B cell (primary cell): ENCODE data around the gene RPTOR. TPM values are rescaled to one million over a fixed set of nuclear protein-coding genes. Genes with fewer than 3 reads are reported as not detected.

ENCODE experiments used
- ATAC-seq: fragments of 200-7000 bp; cut with Tn5 transposase; one replicate; pipeline ENCODE4 v1.10.0; 2021; ENCODE audit warnings: low read depth, mild to moderate bottlenecking, moderate number of reproducible peaks, moderate library complexity
- CTCF ChIA-PET: fragments of 350-600 bp; sonication (Branson Sonifier 250); formaldehyde crosslinking; loops from one replicate; lab custom pipeline; 2021; ENCODE audit warnings: antibody characterized with exemption, inconsistent platforms; lab: Charles Lee
- POLR2A ChIA-PET: fragments of 350-600 bp; sonication (Branson Sonifier 250); formaldehyde crosslinking; loops from one replicate; lab custom pipeline; 2021; ENCODE audit warnings: antibody characterized with exemption; lab: Charles Lee
- DNase-seq: peaks from one replicate; pipeline ENCODE4 v3.0.0; 2013
- H2AFZ ChIP-seq: 2 replicates; pipeline ENCODE4 v1.6.1; 2012; ENCODE audit warnings: mild to moderate bottlenecking, low read depth, low read length; ENCODE audit not compliant: insufficient read depth, poor library complexity, severe bottlenecking
- H3K27ac ChIP-seq, 2 donors: 1 replicate in 1 of 2; 2 replicates in 1 of 2; pipeline ENCODE4 v1.5.1; 2012 to 2013; ENCODE audit warnings: low read length in 2 of 2, mild to moderate bottlenecking in 2 of 2, moderate library complexity in 1 of 2
- H3K27me3 ChIP-seq, 4 experiments: fragments of 200-600 bp in 1 of 4; sonication (generic) in 1 of 4; replicated peaks in 1 of 4; 1 replicate in 2 of 4; 2 replicates in 2 of 4; pipeline versions ENCODE4 v1.6.1 to v1.7.0; 2013 to 2016; ENCODE audit warnings: low read length in 3 of 4, mild to moderate bottlenecking in 2 of 4, mixed read lengths in 1 of 4, moderate library complexity in 1 of 4; ENCODE audit not compliant: insufficient read depth in 4 of 4, control insufficient read depth in 3 of 4; ENCODE audit errors: control extremely low read depth in 1 of 4
- H3K36me3 ChIP-seq, 2 experiments: replicated peaks in 1 of 2; 1 replicate in 1 of 2; 2 replicates in 1 of 2; pipeline versions ENCODE4 v1.6.1 to v1.7.1; 2013; ENCODE audit warnings: low read length in 1 of 2; ENCODE audit not compliant: insufficient read depth in 2 of 2, control insufficient read depth in 1 of 2; ENCODE audit errors: control extremely low read depth in 1 of 2, extremely low read depth in 1 of 2
- H3K4me1 ChIP-seq, 2 donors: fragments of 200-600 bp in 1 of 2; sonication (generic) in 1 of 2; 1 replicate in 1 of 2; 2 replicates in 1 of 2; pipeline versions ENCODE4 v1.5.1 to v1.6.1; 2013 to 2017; ENCODE audit warnings: low read length in 2 of 2; ENCODE audit not compliant: control insufficient read depth in 2 of 2, insufficient read depth in 2 of 2
- H3K4me2 ChIP-seq: replicated peaks from 2 replicates; pipeline ENCODE3; 2012; ENCODE audit warnings: mild to moderate bottlenecking, low read depth, low read length; ENCODE audit not compliant: poor library complexity, severe bottlenecking
- H3K4me3 ChIP-seq, 5 experiments: fragments of 200-600 bp in 1 of 5; sonication (generic) in 1 of 5; 1 replicate in 3 of 5; 2 replicates in 2 of 5; pipeline versions ENCODE4 v1.5.1 to v1.7.0; 2011 to 2016; ENCODE audit warnings: low read length in 4 of 5, mild to moderate bottlenecking in 4 of 5, low read depth in 2 of 5, control low read depth in 1 of 5, moderate library complexity in 1 of 5; ENCODE audit not compliant: insufficient read depth in 1 of 5; ENCODE audit errors: control extremely low read depth in 1 of 5, extremely low read depth in 1 of 5
- H3K79me2 ChIP-seq: fragments of 200-600 bp; sonication (generic); one replicate; pipeline ENCODE4 v1.6.0; 2016; ENCODE audit warnings: low read length; ENCODE audit not compliant: control insufficient read depth, insufficient read depth
- H3K9ac ChIP-seq: fragments of 200-600 bp; sonication (generic); 2 replicates; pipeline ENCODE4 v1.6.1; 2017; ENCODE audit warnings: mild to moderate bottlenecking, low read length, moderate library complexity
- H3K9me3 ChIP-seq, 3 donors: one replicate each; pipeline versions ENCODE4 v1.6.1 to v1.7.1; 2013; ENCODE audit warnings: low read length in 2 of 3; ENCODE audit not compliant: control insufficient read depth in 2 of 3, insufficient read depth in 1 of 3; ENCODE audit errors: control extremely low read depth in 1 of 3
- H4K20me1 ChIP-seq: 2 replicates; pipeline ENCODE4 v1.6.0; 2012; ENCODE audit warnings: mild to moderate bottlenecking, low read length; ENCODE audit not compliant: insufficient read depth, control insufficient read depth, poor library complexity, severe bottlenecking
- H3K27ac Mint-ChIP-seq: one replicate; pipeline ENCODE4 v1.8.0; 2021; ENCODE audit warnings: mixed read lengths
- H3K27me3 Mint-ChIP-seq: one replicate; pipeline ENCODE4 v1.8.0; 2021; ENCODE audit warnings: mixed read lengths
- H3K4me1 Mint-ChIP-seq: one replicate; pipeline ENCODE4 v1.8.0; 2021; ENCODE audit warnings: mixed read lengths
- H3K4me3 Mint-ChIP-seq: one replicate; pipeline ENCODE4 v1.8.0; 2021; ENCODE audit warnings: mixed read lengths
- H3K9me3 Mint-ChIP-seq: one replicate; pipeline ENCODE4 v1.8.0; 2022; ENCODE audit warnings: mixed read lengths; ENCODE audit not compliant: insufficient read depth
- CTCF ChIP-seq: fragments of 200-600 bp; IDR thresholded peaks from one replicate; pipeline ENCODE4 v1.8.0; 2022; ENCODE audit warnings: antibody characterized with exemption, mild to moderate bottlenecking
- EZH2 ChIP-seq: IDR thresholded peaks from 2 replicates; pipeline ENCODE4 v1.6.1; 2012; ENCODE audit warnings: borderline replicate concordance, low read depth, mild to moderate bottlenecking, moderate library complexity, low read length; ENCODE audit not compliant: insufficient read depth, poor library complexity, severe bottlenecking
- WGBS: methylation state at CpG from one replicate; pipeline ENCODE4 v1.1.5; 2013; ENCODE audit warnings: missing lambda C conversion rate; ENCODE audit not compliant: insufficient coverage; 5-methylcytosine and 5-hydroxymethylcytosine counted together
- intact Hi-C: fragments of 100-400 bp; cut with micrococcal nuclease; formaldehyde crosslinking; loops from one replicate; pipeline ENCODE4 v1.10.0; 2022
- polyA plus RNA-seq: library from polyadenylated mRNA; depleted of rRNA; stranded (reverse); fragments of >200 nt; gene quantifications from 2 replicates; pipeline ENCODE4 v1.2.3, GENCODE V29; 2012
- total RNA-seq, 2 donors: library from RNA; stranded (reverse); fragments of 120-200 nt in 1 of 2; gene quantifications; 1 replicate in 1 of 2; 2 replicates in 1 of 2; pipeline versions ENCODE4 v1.2.3 to v1.2.4, GENCODE V29; 2013 to 2022

The RPTOR gene
- total and polyA plus RNA-seq, 2 donors (not counting 1 experiment from before 2014, with no cell fraction given), result 13.4 to 58.8 TPM

DNA sequence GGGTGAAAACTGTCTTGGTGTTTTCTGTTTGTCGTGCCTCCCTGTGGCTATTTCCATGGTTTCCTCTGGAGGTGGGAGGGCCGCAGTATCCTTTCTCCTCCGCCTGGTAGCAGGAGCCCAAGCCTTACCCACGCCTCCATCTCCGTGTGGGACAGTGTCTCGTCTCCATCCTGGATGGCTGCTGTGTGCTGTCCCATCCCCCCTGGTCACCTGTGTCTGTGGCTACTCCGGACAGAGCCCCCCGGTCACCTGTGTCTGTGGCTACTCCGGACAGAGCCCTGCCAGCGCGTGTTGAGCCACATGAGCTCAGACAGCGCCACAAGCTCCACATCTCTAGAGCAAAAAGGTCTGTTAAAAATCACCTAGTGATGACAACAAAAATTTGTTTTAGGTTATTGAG, 248.8 kb downstream of the RPTOR start:
- Histone ChIP-seq H3K4me3 (no peak overlapping the region), H3K27me3 (no peaks in the 10 kb centered on the region), H3K4me2 (no peak overlapping the region), H3K36me3 (peaks cover 0 to 13% of the 10 kb centered on the region in 2 experiments), H3K9me3 (peaks cover 0 to 6% (median 0%) of the 10 kb centered on the region in 3 donors), H3K79me2 (peaks cover 5% of the 10 kb centered on the region), H3K4me1 (peaks cover 17% of the 10 kb centered on the region in 2 donors), H4K20me1 (no peaks in the 10 kb centered on the region), H3K27ac (no peak overlapping the region), H2AFZ (no peak overlapping the region), H3K9ac (no peak overlapping the region)
- Mint-ChIP-seq H3K9me3 (no peaks in the 10 kb centered on the region), H3K27me3 (no peaks in the 10 kb centered on the region), H3K4me1 (peaks cover 23% of the 10 kb centered on the region), H3K4me3 (no peak overlapping the region), H3K27ac (no peak overlapping the region)
- ChIA-PET POLR2A (no interaction called here), CTCF (no interaction called here)
- intact Hi-C loops, result no loop called here
- ATAC-seq, result no peak
- no peak for DNase-seq
- TF ChIP-seq EZH2 (no peak), CTCF (no peak)
- WGBS, result 100% methylated on average over 6 of the region's 12 CpGs

- Histone ChIP-seq H3K27ac (no peak overlapping the region), H3K4me2 (no peak overlapping the region), H3K9ac (no peak overlapping the region), H3K9me3 (peaks cover 0 to 6% (median 0%) of the 10 kb centered on the region in 3 donors), H3K27me3 (no peaks in the 10 kb centered on the region), H4K20me1 (no peaks in the 10 kb centered on the region), H3K4me1 (peaks cover 17% of the 10 kb centered on the region in 2 donors), H3K36me3 (peaks cover 0 to 13% of the 10 kb centered on the region in 2 experiments), H3K4me3 (no peak overlapping the region), H2AFZ (no peak overlapping the region), H3K79me2 (peaks cover 5% of the 10 kb centered on the region)
- intact Hi-C loops, result no loop called here
- Mint-ChIP-seq H3K4me1 (peaks cover 23% of the 10 kb centered on the region), H3K27me3 (no peaks in the 10 kb centered on the region), H3K27ac (no peak overlapping the region), H3K9me3 (no peaks in the 10 kb centered on the region), H3K4me3 (no peak overlapping the region)
- ATAC-seq (no peak), DNase-seq (no peak)
- POLR2A ChIA-PET, result no interaction called here
- TF ChIP-seq EZH2, result no peak
- TF ChIP-seq CTCF, result no peak
- CTCF ChIA-PET, result no interaction called here
- WGBS, result 100% methylated on average over 2 of the region's 5 CpGs
Observed at GRCh38 chr17:80793851-80794267, 249.2 kb downstream of the RPTOR start.
